HepG2 (cell line): ENCODE measurements around the gene YAP1. TPM values are rescaled to one million over a fixed set of nuclear protein-coding genes. Genes with fewer than 3 reads are reported as not detected.

Experiments used
- ARNT2 ChIP-seq: sonication (generic); formaldehyde crosslinking; IDR thresholded peaks from 2 replicates; pipeline ENCODE4 v1.8.0; 2022; ENCODE audit warnings: mild to moderate bottlenecking, low read depth, missing genetic modification reagents, moderate library complexity
- ATAD3A ChIP-seq: sonication (generic); formaldehyde crosslinking; IDR thresholded peaks from 2 replicates; pipeline ENCODE4 v1.4.0; 2020; ENCODE audit warnings: missing genetic modification reagents
- CHD4 ChIP-seq: fragments of 200-600 bp; sonication (generic); IDR thresholded peaks from 2 replicates; pipeline ENCODE4 v1.7.0; 2017; ENCODE audit warnings: mild to moderate bottlenecking, low read length, borderline replicate concordance
- DPF2 ChIP-seq: sonication (generic); formaldehyde crosslinking; IDR thresholded peaks from 2 replicates; pipeline ENCODE4 v1.4.0; 2020; ENCODE audit warnings: mild to moderate bottlenecking, low read depth, missing genetic modification reagents, borderline replicate concordance
- EP300 ChIP-seq, 3 experiments: sonication (generic) in 1 of 3; formaldehyde crosslinking in 1 of 3; IDR thresholded peaks; 2 replicates each; pipeline versions ENCODE4 v1.5.1 to v1.6.1; 2011 to 2020; ENCODE audit warnings: low read depth in 2 of 3, low read length in 2 of 3, borderline replicate concordance in 1 of 3, improper control_type of control experiment in 1 of 3, mild to moderate bottlenecking in 1 of 3, missing genetic modification reagents in 1 of 3, moderate library complexity in 1 of 3
- FOXC1 ChIP-seq: sonication (generic); formaldehyde crosslinking; IDR thresholded peaks from 2 replicates; pipeline ENCODE4 v1.8.0; 2022; ENCODE audit warnings: mild to moderate bottlenecking, missing genetic modification reagents, borderline replicate concordance
- FOXO1 ChIP-seq: sonication (generic); formaldehyde crosslinking; IDR thresholded peaks from 2 replicates; pipeline ENCODE4 v1.4.0; 2020; ENCODE audit warnings: missing genetic modification reagents
- HNF1A ChIP-seq, 2 experiments: sonication (generic) in 1 of 2; formaldehyde crosslinking in 1 of 2; IDR thresholded peaks; 2 replicates each; pipeline versions ENCODE4 v1.4.0 to v1.6.1; 2016 to 2020; ENCODE audit warnings: borderline replicate concordance in 1 of 2, low read depth in 1 of 2, mild to moderate bottlenecking in 1 of 2, missing genetic modification reagents in 1 of 2
- HNRNPUL1 ChIP-seq: fragments of 200-400 bp; formaldehyde crosslinking; IDR thresholded peaks from 2 replicates; pipeline ENCODE4 v1.6.1; 2017; ENCODE audit warnings: low read depth, mild to moderate bottlenecking, low read length, moderate library complexity
- HOXA3 ChIP-seq: sonication (generic); formaldehyde crosslinking; IDR thresholded peaks from 2 replicates; pipeline ENCODE4 v1.5.0; 2020; ENCODE audit warnings: missing genetic modification reagents
- ISL2 ChIP-seq: sonication (generic); formaldehyde crosslinking; IDR thresholded peaks from 2 replicates; pipeline ENCODE4 v1.5.0; 2020; ENCODE audit warnings: missing genetic modification reagents
- NFKBIZ ChIP-seq: IDR thresholded peaks from 2 replicates; pipeline ENCODE4 v1.6.1; 2018; ENCODE audit warnings: missing genetic modification reagents, missing compliant biosample characterization
- RBFOX2 ChIP-seq: fragments of 200-400 bp; formaldehyde crosslinking; IDR thresholded peaks from 2 replicates; pipeline ENCODE4 v1.6.1; 2017; ENCODE audit warnings: low read depth, mild to moderate bottlenecking, low read length
- SAP130 ChIP-seq: IDR thresholded peaks from 2 replicates; pipeline ENCODE4 v1.6.1; 2016; ENCODE audit warnings: low read depth
- TCF7 ChIP-seq: sonication (generic); IDR thresholded peaks from 2 replicates; pipeline ENCODE4 v1.6.1; 2016; ENCODE audit warnings: antibody characterized with exemption, low read depth
- WIZ ChIP-seq: sonication (generic); formaldehyde crosslinking; IDR thresholded peaks from 2 replicates; pipeline ENCODE4 v1.5.1; 2020; ENCODE audit warnings: mild to moderate bottlenecking, missing genetic modification reagents
- ZFP36L2 ChIP-seq: sonication (generic); formaldehyde crosslinking; IDR thresholded peaks from 2 replicates; pipeline ENCODE4 v1.4.0; 2020; ENCODE audit warnings: missing genetic modification reagents
- ZKSCAN8 ChIP-seq: IDR thresholded peaks from 2 replicates; pipeline ENCODE4 v1.6.1; 2016; ENCODE audit warnings: borderline replicate concordance, missing genetic modification reagents, missing compliant biosample characterization
- ZMYM3 ChIP-seq: sonication (generic); formaldehyde crosslinking; IDR thresholded peaks from 2 replicates; pipeline ENCODE4 v1.5.1; 2020; ENCODE audit warnings: mild to moderate bottlenecking, missing genetic modification reagents
- ZNF614 ChIP-seq: IDR thresholded peaks from 2 replicates; pipeline ENCODE4 v1.6.1; 2018; ENCODE audit warnings: missing biosample characterization, missing genetic modification reagents, inconsistent platforms, borderline replicate concordance
- polyA plus RNA-seq, 8 experiments: library from polyadenylated mRNA; depleted of rRNA in 3 of 8; stranded (reverse) in 7 of 8; unstranded in 1 of 8; fragments of >200 nt; fragmentation: Illumina TruSeq in 4 of 8; extraction: Trizol in 4 of 8; gene quantifications; 2 replicates each; pipeline versions ENCODE4 v1.2.1 to v1.2.3, GENCODE V29; 2011 to 2016; ENCODE audit warnings: low read depth in 4 of 8, missing spikeins in 1 of 8, mixed read lengths in 1 of 8; ENCODE audit not compliant: insufficient read depth in 1 of 8
- total RNA-seq, 5 experiments: library from RNA; depleted of rRNA; stranded (reverse); fragments of >200 nt; fragmentation: Illumina TruSeq; extraction: Trizol; gene quantifications; 2 replicates each; pipeline ENCODE4 v1.2.3, GENCODE V29; 2016; ENCODE audit warnings: low read depth in 1 of 5
- TF ChIP-seq, protein P1 (sequence below): sonication (generic); formaldehyde crosslinking; IDR thresholded peaks from 2 replicates; pipeline ENCODE4 v1.4.0; 2020; ENCODE audit warnings: missing genetic modification reagents
- TF ChIP-seq, protein P2 (sequence below): IDR thresholded peaks from 2 replicates; pipeline ENCODE4 v1.6.1; 2016; ENCODE audit warnings: mild to moderate bottlenecking

YAP1 gene
- total and polyA plus RNA-seq, 2 of the 13 experiments (the other 11 are each of a cell fraction or from before 2014, with no cell fraction given) = 59.5 to 91.0 TPM

DNA sequence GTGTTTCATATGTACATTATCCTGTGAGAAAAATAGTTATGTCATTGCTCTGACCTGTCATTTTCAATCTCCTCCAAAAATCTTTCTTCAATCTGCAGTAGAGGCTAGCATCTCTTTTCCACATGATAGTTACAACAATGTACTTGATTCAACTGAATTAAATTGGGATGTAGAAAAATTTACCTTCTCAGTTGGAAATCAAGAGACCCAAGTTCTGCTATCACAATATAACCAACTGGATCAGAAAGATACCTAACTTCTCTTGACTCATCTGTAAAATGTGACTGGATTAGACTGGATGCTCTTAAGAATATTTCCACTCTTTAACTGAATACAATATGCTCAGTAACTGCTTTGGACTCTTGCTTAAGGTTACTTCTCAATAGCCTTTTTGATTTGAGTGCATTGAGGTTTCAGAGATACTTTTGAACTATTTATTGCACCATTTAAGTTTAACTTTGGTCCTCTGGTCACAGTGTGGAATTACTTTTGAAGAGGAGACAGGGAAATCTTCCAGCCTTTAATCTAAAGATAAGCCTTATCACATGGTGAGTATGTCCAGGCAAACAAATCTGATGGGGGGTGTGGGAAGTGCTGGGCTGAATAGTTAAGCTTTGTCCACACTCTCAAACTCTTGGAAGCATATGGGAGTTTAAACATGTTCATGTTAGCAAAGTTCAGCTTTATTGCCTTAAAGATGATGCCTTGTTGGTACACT lies 82.3 kb downstream of the YAP1 start (continued):
- TF ChIP-seq HNF1A (IDR thresholded peaks at IDR 0.05; ENCODE audit: low read depth) = peak; percentile 86
- peak; percentile 92; the same call in 1 of the 2 replicates for TF ChIP-seq HNF1A (CRISPR knock-in tag; IDR thresholded peaks at IDR 0.05; ENCODE audit: borderline replicate concordance)
- peak; percentile 47; the same call in 1 of the 2 replicates for TF ChIP-seq HNRNPUL1
- peak; percentile 79 for TF ChIP-seq SAP130 (CRISPR knock-in tag)
- TF ChIP-seq FOXO1 (CRISPR knock-in tag) = peak; percentile 53; the same call in 1 of the 2 replicates
- peak; percentile 59; the same call in 1 of the 2 replicates for TF ChIP-seq ZMYM3 (CRISPR knock-in tag)
- peak; percentile 47; the same call in 1 of the 2 replicates for TF ChIP-seq HOXA3
- 0 out of 2 replicates have a peak, but pooled peaks have one; percentile 45 for TF ChIP-seq ARNT2
- peak; percentile 100 for TF ChIP-seq ISL2
- TF ChIP-seq NFKBIZ (CRISPR knock-in tag) = peak; percentile 44; the same call in 1 of the 2 replicates
- TF ChIP-seq RBFOX2 = peak; percentile 52; the same call in 1 of the 2 replicates
- TF ChIP-seq EP300 (IDR thresholded peaks at IDR 0.05; ENCODE audit: low read depth in 2 of 2, low read length in 2 of 2) = peak; percentile 80 to 99; a peak in 3 of 4 replicates
- TF ChIP-seq EP300 (CRISPR knock-in tag; IDR thresholded peaks at IDR 0.05; ENCODE audit: borderline replicate concordance) = peak; percentile 97
- peak; percentile 93; the same call in 1 of the 2 replicates for TF ChIP-seq DPF2
- TF ChIP-seq ZFP36L2 (CRISPR knock-in tag) = no peak
- TF ChIP-seq WIZ (CRISPR knock-in tag) = no peak
- peak; percentile 86; the same call in 1 of the 2 replicates for TF ChIP-seq CHD4
- peak; percentile 48; the same call in 1 of the 2 replicates for TF ChIP-seq ZKSCAN8 (CRISPR knock-in tag)
- TF ChIP-seq ATAD3A (CRISPR knock-in tag) = no peak
- peak; percentile 59 for TF ChIP-seq ZNF614 (CRISPR knock-in tag)
- no peak for TF ChIP-seq FOXC1 (CRISPR knock-in tag)
- TF ChIP-seq TCF7 = peak; percentile 98
- TF ChIP-seq, protein P1, sequence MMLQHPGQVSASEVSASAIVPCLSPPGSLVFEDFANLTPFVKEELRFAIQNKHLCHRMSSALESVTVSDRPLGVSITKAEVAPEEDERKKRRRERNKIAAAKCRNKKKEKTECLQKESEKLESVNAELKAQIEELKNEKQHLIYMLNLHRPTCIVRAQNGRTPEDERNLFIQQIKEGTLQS (CRISPR knock-in tag) = peak; percentile 60; the same call in 1 of the 2 replicates
- TF ChIP-seq, protein P2, sequence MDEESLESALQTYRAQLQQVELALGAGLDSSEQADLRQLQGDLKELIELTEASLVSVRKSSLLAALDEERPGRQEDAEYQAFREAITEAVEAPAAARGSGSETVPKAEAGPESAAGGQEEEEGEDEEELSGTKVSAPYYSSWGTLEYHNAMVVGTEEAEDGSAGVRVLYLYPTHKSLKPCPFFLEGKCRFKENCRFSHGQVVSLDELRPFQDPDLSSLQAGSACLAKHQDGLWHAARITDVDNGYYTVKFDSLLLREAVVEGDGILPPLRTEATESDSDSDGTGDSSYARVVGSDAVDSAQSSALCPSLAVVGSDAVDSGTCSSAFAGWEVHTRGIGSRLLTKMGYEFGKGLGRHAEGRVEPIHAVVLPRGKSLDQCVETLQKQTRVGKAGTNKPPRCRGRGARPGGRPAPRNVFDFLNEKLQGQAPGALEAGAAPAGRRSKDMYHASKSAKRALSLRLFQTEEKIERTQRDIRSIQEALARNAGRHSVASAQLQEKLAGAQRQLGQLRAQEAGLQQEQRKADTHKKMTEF (CRISPR knock-in tag) = peak; percentile 79
